Gastrocnemius medialis (tissue), 4 donors: ENCODE data around the gene MPP2.

Source experiments
- CTCF ChIP-seq, 5 experiments: fragments of 450-650 bp in 3 of 5; fragments of 200-600 bp in 2 of 5; sonication (generic) in 2 of 5; IDR thresholded peaks in 4 of 5; conservative IDR thresholded peaks in 1 of 5; 1 replicate in 4 of 5; 2 replicates in 1 of 5; pipeline ENCODE4 v1.5.1; 2016 to 2019; ENCODE audit warnings: antibody characterized with exemption in 5 of 5, mild to moderate bottlenecking in 3 of 5, moderate library complexity in 3 of 5
- POLR2A ChIP-seq, 2 donors: fragments of 450-650 bp; IDR thresholded peaks; one replicate each; pipeline ENCODE4 v1.6.1; 2017; ENCODE audit warnings: antibody characterized with exemption in 2 of 2, mild to moderate bottlenecking in 2 of 2, moderate library complexity in 2 of 2

GRCh38 chr17:43920500-43921095 lies 13.3 kb upstream of the MPP2 start:
- TF ChIP-seq POLR2A (IDR thresholded peaks at IDR 0.05) (no peak), CTCF (IDR thresholded peaks at IDR 0.05 in 4 of 5, conservative IDR thresholded peaks at IDR 0.05 in 1 of 5) (no peak)
